ENCODE measurements around the gene DTNBP1. TPM values are rescaled to one million over a fixed set of nuclear protein-coding genes. Genes with fewer than 3 reads are reported as not detected.
A peak's percentile ranks its signal among the peaks of the same experiment; 100 is the strongest.

DTNBP1 gene
- total RNA-seq, 4 donors from 2014 or later = 12.8 to 58.6 (median 26.2) TPM

DNA sequence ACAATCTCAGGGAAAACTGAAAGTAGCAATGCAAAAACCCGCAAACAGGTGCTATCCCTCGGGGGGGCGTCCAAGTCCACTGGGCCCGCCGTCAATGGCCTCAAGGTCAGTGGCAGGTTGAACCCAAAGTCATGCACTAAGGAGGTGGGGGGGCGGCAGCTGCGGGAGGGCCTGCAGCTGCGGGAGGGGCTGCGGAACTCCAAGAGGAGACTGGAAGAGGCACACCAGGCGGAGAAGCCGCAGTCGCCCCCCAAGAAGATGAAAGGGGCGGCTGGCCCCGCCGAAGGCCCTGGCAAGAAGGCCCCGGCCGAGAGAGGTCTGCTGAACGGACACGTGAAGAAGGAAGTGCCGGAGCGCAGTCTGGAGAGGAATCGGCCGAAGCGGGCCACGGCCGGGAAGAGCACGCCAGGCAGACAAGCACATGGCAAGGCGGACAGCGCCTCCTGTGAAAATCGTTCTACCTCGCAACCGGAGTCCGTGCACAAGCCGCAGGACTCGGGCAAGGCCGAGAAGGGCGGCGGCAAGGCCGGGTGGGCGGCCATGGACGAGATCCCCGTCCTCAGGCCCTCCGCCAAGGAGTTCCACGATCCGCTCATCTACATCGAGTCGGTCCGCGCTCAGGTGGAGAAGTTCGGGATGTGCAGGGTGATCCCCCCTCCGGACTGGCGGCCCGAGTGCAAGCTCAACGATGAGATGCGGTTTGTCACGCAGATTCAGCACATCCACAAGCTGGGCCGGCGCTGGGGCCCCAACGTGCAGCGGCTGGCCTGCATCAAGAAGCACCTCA lies 166.3 kb downstream of the DTNBP1 start:
- H3K27me3 ChIP-seq = no peaks in the 10 kb centered on the region
- peaks cover 0 to 13% (median 0%) of the 10 kb centered on the region in 4 donors for H3K4me1 ChIP-seq
- no peak overlapping the region for H3K4me3 ChIP-seq
- DNase-seq = peak in 1 of 3 donors; percentile 46
- H3K36me3 ChIP-seq = peaks cover 0 to 34% (median 0%) of the 10 kb centered on the region in 3 donors
- H3K27ac ChIP-seq = no peak overlapping the region
- no peak for TF ChIP-seq POLR2A (IDR thresholded peaks at IDR 0.05)
- TF ChIP-seq, protein P1, sequence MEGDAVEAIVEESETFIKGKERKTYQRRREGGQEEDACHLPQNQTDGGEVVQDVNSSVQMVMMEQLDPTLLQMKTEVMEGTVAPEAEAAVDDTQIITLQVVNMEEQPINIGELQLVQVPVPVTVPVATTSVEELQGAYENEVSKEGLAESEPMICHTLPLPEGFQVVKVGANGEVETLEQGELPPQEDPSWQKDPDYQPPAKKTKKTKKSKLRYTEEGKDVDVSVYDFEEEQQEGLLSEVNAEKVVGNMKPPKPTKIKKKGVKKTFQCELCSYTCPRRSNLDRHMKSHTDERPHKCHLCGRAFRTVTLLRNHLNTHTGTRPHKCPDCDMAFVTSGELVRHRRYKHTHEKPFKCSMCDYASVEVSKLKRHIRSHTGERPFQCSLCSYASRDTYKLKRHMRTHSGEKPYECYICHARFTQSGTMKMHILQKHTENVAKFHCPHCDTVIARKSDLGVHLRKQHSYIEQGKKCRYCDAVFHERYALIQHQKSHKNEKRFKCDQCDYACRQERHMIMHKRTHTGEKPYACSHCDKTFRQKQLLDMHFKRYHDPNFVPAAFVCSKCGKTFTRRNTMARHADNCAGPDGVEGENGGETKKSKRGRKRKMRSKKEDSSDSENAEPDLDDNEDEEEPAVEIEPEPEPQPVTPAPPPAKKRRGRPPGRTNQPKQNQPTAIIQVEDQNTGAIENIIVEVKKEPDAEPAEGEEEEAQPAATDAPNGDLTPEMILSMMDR (IDR thresholded peaks at IDR 0.05) = no peak
- no peaks in the 10 kb centered on the region for H3K9me3 ChIP-seq

GRCh38 chr6:15495375-15495901 lies 167.4 kb downstream of the DTNBP1 start:
- TF ChIP-seq, protein P1 (IDR thresholded peaks at IDR 0.05) = no peak
- TF ChIP-seq POLR2A (IDR thresholded peaks at IDR 0.05) = no peak
- no peaks in the 10 kb centered on the region for H3K27me3 ChIP-seq
- no peak for DNase-seq
- H3K9me3 ChIP-seq = no peaks in the 10 kb centered on the region
- peaks cover 0 to 26% (median 0%) of the 10 kb centered on the region in 3 donors for H3K36me3 ChIP-seq
- peaks cover 0 to 21% (median 0%) of the 10 kb centered on the region in 4 donors for H3K4me1 ChIP-seq
- no peak overlapping the region for H3K4me3 ChIP-seq
- no peak overlapping the region for H3K27ac ChIP-seq

DNA sequence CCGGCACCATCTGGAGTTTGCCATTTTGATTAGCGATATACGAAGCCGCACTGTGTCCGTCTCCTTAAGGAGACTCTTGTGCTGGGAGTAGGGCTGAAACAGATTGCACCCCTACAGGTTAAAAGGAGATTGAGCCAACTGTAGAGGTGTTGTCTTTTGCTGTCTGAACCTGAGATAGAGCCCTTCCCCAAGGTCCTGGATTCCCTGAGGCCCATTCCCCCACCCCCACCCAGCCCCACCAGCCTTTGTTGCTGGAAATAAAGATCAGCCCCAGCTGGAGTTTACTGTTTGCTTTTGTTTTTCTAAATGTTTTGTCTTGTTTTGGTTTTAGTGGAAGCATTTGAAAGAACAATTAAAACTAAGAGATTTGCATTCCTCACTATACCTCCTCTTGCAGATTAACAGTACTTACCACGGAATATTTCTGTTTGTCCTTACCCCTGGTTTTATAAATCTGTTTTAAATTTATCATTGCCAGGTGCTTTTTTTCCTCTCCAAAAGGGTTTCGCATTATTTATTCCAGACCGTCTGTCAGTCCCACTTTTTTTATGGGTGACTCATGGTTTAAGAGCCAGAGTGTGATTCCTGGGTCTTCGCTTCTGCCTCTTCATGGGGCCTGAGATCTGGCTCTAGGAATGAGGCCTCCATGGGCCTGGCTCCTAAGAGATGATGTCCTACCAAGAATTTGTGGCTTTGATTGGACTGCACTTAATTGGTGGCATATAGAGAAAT lies 169.2 kb downstream of the DTNBP1 start:
- peaks cover 0 to 25% (median 0%) of the 10 kb centered on the region in 4 donors for H3K4me1 ChIP-seq
- peaks cover 0 to 30% (median 0%) of the 10 kb centered on the region in 3 donors for H3K36me3 ChIP-seq
- TF ChIP-seq, protein P1 (IDR thresholded peaks at IDR 0.05) = no peak
- no peak for TF ChIP-seq POLR2A (IDR thresholded peaks at IDR 0.05)
- no peaks in the 10 kb centered on the region for H3K9me3 ChIP-seq
- no peak for DNase-seq
- no peak overlapping the region for H3K4me3 ChIP-seq
- no peak overlapping the region for H3K27ac ChIP-seq
- no peaks in the 10 kb centered on the region for H3K27me3 ChIP-seq

DNA sequence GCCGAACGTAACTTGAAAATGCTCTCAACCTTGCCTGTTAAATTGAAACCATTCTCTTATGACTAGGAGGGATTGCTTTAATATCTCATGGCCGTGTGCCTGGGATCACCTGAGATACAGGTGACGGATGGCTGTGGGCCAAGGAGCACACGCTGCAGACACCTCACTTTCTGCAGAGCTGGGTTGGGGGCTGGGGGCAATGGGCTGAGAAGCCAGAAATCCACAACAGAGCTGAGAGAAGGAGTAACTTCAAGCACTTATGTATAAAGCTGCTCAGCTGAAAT lies 170.9 kb downstream of the DTNBP1 start:
- TF ChIP-seq, protein P1 (IDR thresholded peaks at IDR 0.05) = no peak
- no peak for TF ChIP-seq POLR2A (IDR thresholded peaks at IDR 0.05)
- Histone ChIP-seq H3K36me3 (peaks cover 0 to 37% (median 0%) of the 10 kb centered on the region in 3 donors), H3K4me3 (no peak overlapping the region), H3K4me1 (peaks cover 0 to 25% (median 0%) of the 10 kb centered on the region in 4 donors), H3K27ac (no peak overlapping the region), H3K27me3 (no peaks in the 10 kb centered on the region), H3K9me3 (no peaks in the 10 kb centered on the region)
- no peak for DNase-seq

- Histone ChIP-seq H3K27me3 (no peaks in the 10 kb centered on the region), H3K4me3 (no peak overlapping the region), H3K4me1 (peaks cover 0 to 25% (median 0%) of the 10 kb centered on the region in 4 donors), H3K36me3 (peaks cover 0 to 32% (median 0%) of the 10 kb centered on the region in 3 donors), H3K27ac (no peak overlapping the region), H3K9me3 (no peaks in the 10 kb centered on the region)
- TF ChIP-seq POLR2A (IDR thresholded peaks at IDR 0.05) = no peak
- TF ChIP-seq, protein P1 (IDR thresholded peaks at IDR 0.05) = peak; percentile 74 to 87 (median 82)
- DNase-seq = peak in 2 of 3 donors; percentile 68 to 86
Observed at GRCh38 chr6:15491255-15491985, 171.4 kb downstream of the DTNBP1 start.

Measured in Peyer's patch (tissue), 4 donors.